Activated CD4-positive, alpha-beta T cell treated with anti-CD3 and anti-CD28 coated beads for 36 hours (primary cell): ENCODE measurements around the gene DGCR2. TPM values are rescaled to one million over a fixed set of nuclear protein-coding genes. Genes with fewer than 3 reads are reported as not detected.
A peak's percentile ranks its signal among the peaks of the same experiment; 100 is the strongest.
"Not testable (repeated sequence)": the region's sequence is repeated elsewhere in the genome, so short reads cannot be mapped to it uniquely, and the experiment has no call there.

Experiments used
- ATAC-seq: fragments of 200-7000 bp; cut with Tn5 transposase; one replicate; pipeline ENCODE4 v1.10.0; 2021; ENCODE audit warnings: mild to moderate bottlenecking, moderate library complexity
- CTCF ChIA-PET: fragments of 350-600 bp; sonication (Branson Sonifier 250); formaldehyde crosslinking; loops from one replicate; lab custom pipeline; 2021; ENCODE audit warnings: antibody characterized with exemption; lab: Charles Lee
- POLR2A ChIA-PET: fragments of 350-600 bp; sonication (Branson Sonifier 250); formaldehyde crosslinking; loops from one replicate; lab custom pipeline; 2021; ENCODE audit warnings: antibody characterized with exemption, inconsistent platforms; lab: Charles Lee
- DNase-seq: peaks from one replicate; pipeline ENCODE4 v3.0.0-alpha.2; 2020
- H3K27ac Mint-ChIP-seq: one replicate; pipeline ENCODE4 v1.8.0; 2021; ENCODE audit warnings: mixed read lengths
- H3K27me3 Mint-ChIP-seq: one replicate; pipeline ENCODE4 v1.8.0; 2021; ENCODE audit warnings: mixed read lengths
- H3K36me3 Mint-ChIP-seq: one replicate; pipeline ENCODE4 v1.8.0; 2021; ENCODE audit warnings: low read depth, mixed read lengths
- H3K4me1 Mint-ChIP-seq: one replicate; pipeline ENCODE4 v1.8.0; 2021; ENCODE audit warnings: mixed read lengths
- H3K4me3 Mint-ChIP-seq: one replicate; pipeline ENCODE4 v1.8.0; 2021; ENCODE audit warnings: mild to moderate bottlenecking, moderate library complexity, mixed read lengths
- H3K9me3 Mint-ChIP-seq: one replicate; pipeline ENCODE4 v1.8.0; 2021; ENCODE audit warnings: low read depth, mixed read lengths
- intact Hi-C, 2 experiments: fragments of 100-400 bp; cut with DNase I in 1 of 2; cut with micrococcal nuclease in 1 of 2; formaldehyde crosslinking; loops; one replicate each; pipeline versions ENCODE4 v1.14.2 to v1.15.1; 2022 to 2024; cut with DNase I, micrococcal nuclease
- total RNA-seq, 2 experiments: library from RNA; stranded (reverse); gene quantifications; one replicate each; pipeline ENCODE4 v1.2.3, GENCODE V29; 2021

DGCR2 gene
- total RNA-seq, 2 experiments from 2014 or later: 23.7 to 27.5 TPM

- no peak for DNase-seq
- ChIA-PET CTCF (interaction anchor here (1.1 kb wide), 1 partner anchor 9 kb away, joined by 3 read pairs; no protein-coding TSS in a partner anchor), POLR2A (no interaction called here)
- no peak overlapping the region for H3K4me3 Mint-ChIP-seq
- no peaks in the 10 kb centered on the region for H3K9me3 Mint-ChIP-seq
- intact Hi-C loops: loop anchor here in 1 of 2 experiments (10.0 kb wide), 1 partner anchor 307 kb away; no protein-coding TSS in a partner anchor
- no peak for ATAC-seq
- H3K27ac Mint-ChIP-seq: no peak overlapping the region
- H3K4me1 Mint-ChIP-seq: peaks cover 4% of the 10 kb centered on the region
- peaks cover 20% of the 10 kb centered on the region for H3K36me3 Mint-ChIP-seq
- H3K27me3 Mint-ChIP-seq: no peaks in the 10 kb centered on the region
These were observed 64.2 kb downstream of the DGCR2 start for GRCh38 chr22:19057999-19058491.

- DNase-seq (no peak), ATAC-seq (no peak)
- intact Hi-C loops: loop anchor here in 1 of 2 experiments (10.0 kb wide), 1 partner anchor 307 kb away; no protein-coding TSS in a partner anchor
- Mint-ChIP-seq H3K27ac (no peak overlapping the region), H3K9me3 (no peaks in the 10 kb centered on the region), H3K4me1 (peaks cover 4% of the 10 kb centered on the region), H3K27me3 (no peaks in the 10 kb centered on the region), H3K4me3 (no peak overlapping the region), H3K36me3 (peaks cover 15% of the 10 kb centered on the region)
- POLR2A ChIA-PET: no interaction called here
- CTCF ChIA-PET: no interaction called here
These were observed 64.7 kb downstream of the DGCR2 start for GRCh38 chr22:19057539-19057938.

- no peak overlapping the region for H3K27ac Mint-ChIP-seq
- intact Hi-C loops: loop anchor here in 1 of 2 experiments (10.0 kb wide), 1 partner anchor 308 kb away; no protein-coding TSS in a partner anchor
- DNase-seq (no peak), ATAC-seq (no peak)
- no peak overlapping the region for H3K4me3 Mint-ChIP-seq
- no peaks in the 10 kb centered on the region for H3K9me3 Mint-ChIP-seq
- no peaks in the 10 kb centered on the region for H3K27me3 Mint-ChIP-seq
- ChIA-PET POLR2A (interaction anchor here (0.6 kb wide), 1 partner anchor 22 kb away, joined by 4 read pairs; no protein-coding TSS in a partner anchor), CTCF (no interaction called here)
- peaks cover 16% of the 10 kb centered on the region for H3K36me3 Mint-ChIP-seq
- H3K4me1 Mint-ChIP-seq: peaks cover 4% of the 10 kb centered on the region
These were observed 65.2 kb downstream of the DGCR2 start for GRCh38 chr22:19056951-19057401.

- ChIA-PET CTCF (interaction anchor here (1.2 kb wide), 1 partner anchor 16 kb away, joined by 4 read pairs; no protein-coding TSS in a partner anchor), POLR2A (no interaction called here)
- Mint-ChIP-seq H3K4me1 (peaks cover 11% of the 10 kb centered on the region), H3K4me3 (no peak overlapping the region), H3K27me3 (no peaks in the 10 kb centered on the region), H3K9me3 (no peaks in the 10 kb centered on the region), H3K27ac (no peak overlapping the region), H3K36me3 (peaks cover 21% of the 10 kb centered on the region)
- intact Hi-C loops: loop anchor here in 1 of 2 experiments (10.0 kb wide), 1 partner anchor 309 kb away; no protein-coding TSS in a partner anchor
- DNase-seq (no peak), ATAC-seq (no peak)
These were observed 66.4 kb downstream of the DGCR2 start for GRCh38 chr22:19055801-19056200.

- H3K27me3 Mint-ChIP-seq: no peaks in the 10 kb centered on the region
- peaks cover 22% of the 10 kb centered on the region for H3K36me3 Mint-ChIP-seq
- no peaks in the 10 kb centered on the region for H3K9me3 Mint-ChIP-seq
- DNase-seq: no peak
- POLR2A ChIA-PET: no interaction called here
- CTCF ChIA-PET: no interaction called here
- peaks cover 12% of the 10 kb centered on the region for H3K4me1 Mint-ChIP-seq
- no peak overlapping the region for H3K27ac Mint-ChIP-seq
- H3K4me3 Mint-ChIP-seq: no peak overlapping the region
- intact Hi-C loops: loop anchor here in 1 of 2 experiments (10.0 kb wide), 1 partner anchor 312 kb away; no protein-coding TSS in a partner anchor
- ATAC-seq: no peak
These were observed 69.2 kb downstream of the DGCR2 start for GRCh38 chr22:19052941-19053541.

GRCh38 chr22:19051381-19052072 is 70.7 kb downstream of the DGCR2 start:
- H3K4me3 Mint-ChIP-seq: no peak overlapping the region
- H3K36me3 Mint-ChIP-seq: peaks cover 28% of the 10 kb centered on the region
- no peaks in the 10 kb centered on the region for H3K27me3 Mint-ChIP-seq
- ATAC-seq (no peak), DNase-seq (no peak)
- no peaks in the 10 kb centered on the region for H3K9me3 Mint-ChIP-seq
- peak overlapping the region; percentile 3 for H3K27ac Mint-ChIP-seq
- ChIA-PET CTCF (no interaction called here), POLR2A (no interaction called here)
- H3K4me1 Mint-ChIP-seq: peaks cover 12% of the 10 kb centered on the region
- intact Hi-C loops: loop anchor here in 1 of 2 experiments (10.0 kb wide), 1 partner anchor 313 kb away; no protein-coding TSS in a partner anchor

- POLR2A ChIA-PET, DNase-seq, H3K27me3 Mint-ChIP-seq, H3K4me3 Mint-ChIP-seq, ATAC-seq, H3K27ac Mint-ChIP-seq, H3K9me3 Mint-ChIP-seq: not testable (repeated sequence)
- intact Hi-C loops: loop anchor here in 1 of 2 experiments (10.0 kb wide), 1 partner anchor 314 kb away; no protein-coding TSS in a partner anchor
- CTCF ChIA-PET: interaction anchor here (1.0 kb wide), 1 partner anchor 67 kb away, joined by 3 read pairs; no protein-coding TSS in a partner anchor
- Mint-ChIP-seq H3K4me1 (peaks cover 12% of the 10 kb centered on the region), H3K36me3 (peaks cover 25% of the 10 kb centered on the region)
These were observed 71.4 kb downstream of the DGCR2 start for GRCh38 chr22:19050847-19051246.

- CTCF ChIA-PET: interaction anchor here (0.7 to 1.1 kb wide), 5 partner anchors 8 to 68 kb away, joined by 3 read pairs; no protein-coding TSS in a partner anchor
- H3K4me3 Mint-ChIP-seq: no peak overlapping the region
- intact Hi-C loops: loop anchor here in 1 of 2 experiments (10.0 kb wide), 1 partner anchor 315 kb away; no protein-coding TSS in a partner anchor
- ATAC-seq: no peak
- peak overlapping the region; percentile 1 for H3K27ac Mint-ChIP-seq
- peaks cover 12% of the 10 kb centered on the region for H3K4me1 Mint-ChIP-seq
- peaks cover 27% of the 10 kb centered on the region for H3K36me3 Mint-ChIP-seq
- POLR2A ChIA-PET: no interaction called here
- DNase-seq: no peak
- H3K27me3 Mint-ChIP-seq: no peaks in the 10 kb centered on the region
- H3K9me3 Mint-ChIP-seq: no peaks in the 10 kb centered on the region
These were observed 72.1 kb downstream of the DGCR2 start for GRCh38 chr22:19050117-19050516.

GRCh38 chr22:19048531-19048930 is 73.7 kb downstream of the DGCR2 start:
- Mint-ChIP-seq H3K9me3 (no peaks in the 10 kb centered on the region), H3K27ac (no peak overlapping the region), H3K36me3 (peaks cover 29% of the 10 kb centered on the region), H3K4me1 (peaks cover 10% of the 10 kb centered on the region), H3K4me3 (no peak overlapping the region), H3K27me3 (no peaks in the 10 kb centered on the region)
- intact Hi-C loops: loop anchor here in 1 of 2 experiments (10.0 kb wide), 1 partner anchor 186 kb away; no protein-coding TSS in a partner anchor
- no peak for DNase-seq
- CTCF ChIA-PET: no interaction called here
- ATAC-seq: no peak
- POLR2A ChIA-PET: no interaction called here

- intact Hi-C loops: loop anchor here in 1 of 2 experiments (10.0 kb wide), 1 partner anchor 187 kb away; no protein-coding TSS in a partner anchor
- no peak for ATAC-seq
- Mint-ChIP-seq H3K27ac (no peak overlapping the region), H3K9me3 (no peaks in the 10 kb centered on the region), H3K27me3 (no peaks in the 10 kb centered on the region), H3K4me1 (peaks cover 10% of the 10 kb centered on the region), H3K36me3 (peaks cover 29% of the 10 kb centered on the region), H3K4me3 (no peak overlapping the region)
- DNase-seq: no peak
- ChIA-PET CTCF (interaction anchor here (1.0 kb wide), 1 partner anchor 56 kb away, joined by 3 read pairs; no protein-coding TSS in a partner anchor), POLR2A (no interaction called here)
These were observed 74.2 kb downstream of the DGCR2 start for GRCh38 chr22:19047993-19048392.
